H1 (cell line): ENCODE measurements around the gene SEPTIN5. TPM values are rescaled to one million over a fixed set of nuclear protein-coding genes. Genes with fewer than 3 reads are reported as not detected.

ENCODE experiments used
- CTCF ChIA-PET: fragments of 300-600 bp; sonication (Branson Sonifier 250); formaldehyde crosslinking; loops from one replicate; lab custom pipeline; 2021; ENCODE audit not compliant: partially characterized antibody; lab: Charles Lee
- POLR2A ChIA-PET: fragments of 300-600 bp; sonication (Branson Sonifier 250); formaldehyde crosslinking; loops from one replicate; lab custom pipeline; 2021; ENCODE audit warnings: inconsistent platforms; ENCODE audit not compliant: partially characterized antibody; lab: Charles Lee
- DNase-seq, 2 experiments: peaks; one replicate each; pipeline versions ENCODE4 v3.0.0 to v3.0.0-alpha.2; 2010 to 2022; ENCODE audit warnings: low spot score in 2 of 2, low read depth in 1 of 2, mixed read lengths in 1 of 2
- FAIRE-seq: peaks from 2 replicates; lab custom pipeline; 2011; peaks lifted over from hg19 to GRCh38; lab: Jason Lieb, UNC
- H2AFZ ChIP-seq: 2 replicates; pipeline ENCODE4 v1.8.1; 2012; ENCODE audit warnings: low read length, inconsistent platforms
- H2AK5ac ChIP-seq: 2 replicates; pipeline ENCODE4 v1.6.1; 2013; ENCODE audit warnings: low read depth, low read length
- H2BK120ac ChIP-seq: replicated peaks from 2 replicates; pipeline ENCODE3; 2013; ENCODE audit warnings: low read depth, low read length, inconsistent platforms
- H2BK12ac ChIP-seq: 2 replicates; pipeline ENCODE4 v1.6.1; 2013; ENCODE audit warnings: low read depth, low read length
- H2BK15ac ChIP-seq: 2 replicates; pipeline ENCODE4 v1.6.1; 2013; ENCODE audit warnings: low read length
- H2BK20ac ChIP-seq: 2 replicates; pipeline ENCODE4 v1.6.1; 2013; ENCODE audit warnings: low read length
- H2BK5ac ChIP-seq: 2 replicates; pipeline ENCODE4 v1.6.1; 2013; ENCODE audit warnings: low read depth, low read length
- H3K14ac ChIP-seq: 2 replicates; pipeline ENCODE4 v1.6.1; 2013; ENCODE audit warnings: inconsistent platforms; ENCODE audit not compliant: insufficient read length
- H3K18ac ChIP-seq: 2 replicates; pipeline ENCODE4 v1.6.1; 2013; ENCODE audit warnings: low read length; ENCODE audit errors: extremely low read depth
- H3K23ac ChIP-seq: 2 replicates; pipeline ENCODE4 v1.6.1; 2013; ENCODE audit warnings: inconsistent platforms; ENCODE audit not compliant: insufficient read length
- H3K23me2 ChIP-seq: 2 replicates; pipeline ENCODE4 v1.6.1; 2013; ENCODE audit warnings: low read depth, low read length
- H3K27ac ChIP-seq: 2 replicates; pipeline ENCODE4 v1.6.1; 2011; ENCODE audit warnings: low read depth, low read length, inconsistent platforms
- H3K27me3 ChIP-seq, 4 experiments: replicated peaks in 1 of 4; 1 replicate in 1 of 4; 2 replicates in 3 of 4; pipeline versions ENCODE4 v1.6.1 to v1.8.1; 2011 to 2013; ENCODE audit warnings: low read length in 3 of 4, mild to moderate bottlenecking in 3 of 4, inconsistent platforms in 2 of 4, mixed read lengths in 2 of 4, moderate library complexity in 1 of 4; ENCODE audit not compliant: control insufficient read depth in 3 of 4, insufficient read depth in 3 of 4; ENCODE audit errors: extremely low read depth in 1 of 4
- H3K36me3 ChIP-seq, 4 experiments: 2 replicates each; pipeline versions ENCODE4 v1.6.1 to v1.8.1; 2011 to 2013; ENCODE audit warnings: mild to moderate bottlenecking in 4 of 4, low read length in 3 of 4, moderate library complexity in 2 of 4, control low read depth in 1 of 4, inconsistent platforms in 1 of 4; ENCODE audit not compliant: insufficient read depth in 4 of 4, control insufficient read depth in 2 of 4
- H3K4ac ChIP-seq: replicated peaks from 2 replicates; pipeline ENCODE3; 2013; ENCODE audit warnings: low read length, low read depth, mixed read lengths, inconsistent platforms; ENCODE audit not compliant: insufficient read length
- H3K4me1 ChIP-seq, 4 experiments: replicated peaks in 1 of 4; 1 replicate in 1 of 4; 2 replicates in 3 of 4; pipeline versions ENCODE4 v1.6.1 to v1.8.1; 2011 to 2013; ENCODE audit warnings: low read length in 3 of 4, inconsistent platforms in 2 of 4, mixed read lengths in 1 of 4; ENCODE audit not compliant: insufficient read depth in 4 of 4, control insufficient read depth in 3 of 4
- H3K4me2 ChIP-seq, 2 experiments: 2 replicates each; pipeline versions ENCODE4 v1.6.1 to v1.8.1; 2011 to 2013; ENCODE audit warnings: low read depth in 2 of 2, low read length in 2 of 2, control low read depth in 1 of 2, inconsistent platforms in 1 of 2, mild to moderate bottlenecking in 1 of 2; ENCODE audit not compliant: insufficient read depth in 1 of 2
- H3K4me3 ChIP-seq, 4 experiments: fragments of 200-600, 300-600 bp in 1 of 4; sonication (generic), shearing (Covaris generic), sonication (Bioruptor Twin) in 1 of 4; 2 replicates each; pipeline versions ENCODE4 v1.5.1 to v1.8.1; 2011 to 2016; ENCODE audit warnings: low read length in 4 of 4, low read depth in 3 of 4, control low read depth in 2 of 4, inconsistent platforms in 2 of 4, mild to moderate bottlenecking in 2 of 4, mixed read lengths in 1 of 4, moderate library complexity in 1 of 4; ENCODE audit not compliant: insufficient read depth in 2 of 4; ENCODE audit errors: extremely low read depth in 1 of 4
- H3K56ac ChIP-seq: replicated peaks from 2 replicates; pipeline ENCODE3; 2013; ENCODE audit warnings: low read depth, mild to moderate bottlenecking, mixed read lengths, low read length, inconsistent platforms; ENCODE audit not compliant: insufficient read length
- H3K79me1 ChIP-seq: 2 replicates; pipeline ENCODE4 v1.6.1; 2013; ENCODE audit warnings: low read depth, low read length, control low read depth
- H3K79me2 ChIP-seq, 2 experiments: 2 replicates each; pipeline versions ENCODE4 v1.6.1 to v1.8.1; 2012 to 2013; ENCODE audit warnings: low read length in 2 of 2, mild to moderate bottlenecking in 2 of 2, inconsistent platforms in 1 of 2; ENCODE audit not compliant: insufficient read depth in 2 of 2, control insufficient read depth in 1 of 2
- H3K9ac ChIP-seq, 4 experiments: replicated peaks in 1 of 4; 1 replicate in 1 of 4; 2 replicates in 3 of 4; pipeline versions ENCODE4 v1.6.1 to v1.8.1; 2011 to 2013; ENCODE audit warnings: low read depth in 3 of 4, low read length in 3 of 4, control low read depth in 2 of 4, mild to moderate bottlenecking in 2 of 4, moderate library complexity in 2 of 4, inconsistent platforms in 1 of 4; ENCODE audit errors: extremely low read depth in 1 of 4
- H3K9me3 ChIP-seq, 2 experiments: 2 replicates each; pipeline versions ENCODE4 v1.6.1 to v1.8.1; 2012 to 2013; ENCODE audit warnings: mild to moderate bottlenecking in 2 of 2, moderate library complexity in 2 of 2, control low read depth in 1 of 2, inconsistent platforms in 1 of 2, low read depth in 1 of 2, low read length in 1 of 2, mixed read lengths in 1 of 2; ENCODE audit not compliant: insufficient read depth in 2 of 2
- H4K20me1 ChIP-seq, 2 experiments: replicated peaks in 1 of 2; 2 replicates each; pipeline versions ENCODE3 to v1.8.1; 2011 to 2013; ENCODE audit warnings: inconsistent platforms in 2 of 2, low read length in 2 of 2, mild to moderate bottlenecking in 1 of 2; ENCODE audit not compliant: insufficient read depth in 2 of 2, control insufficient read depth in 1 of 2
- H4K5ac ChIP-seq: 2 replicates; pipeline ENCODE4 v1.6.1; 2013; ENCODE audit warnings: low read length, low read depth, mixed read lengths, inconsistent platforms; ENCODE audit not compliant: insufficient read length
- H4K8ac ChIP-seq: 2 replicates; pipeline ENCODE4 v1.8.0; 2013; ENCODE audit warnings: mild to moderate bottlenecking, moderate library complexity, low read length, inconsistent platforms; ENCODE audit not compliant: insufficient read depth; ENCODE audit errors: extremely low read depth
- H4K91ac ChIP-seq: replicated peaks from 2 replicates; pipeline ENCODE3; 2013; ENCODE audit warnings: low read length, mixed read lengths, inconsistent platforms; ENCODE audit not compliant: insufficient read length
- E2F6 ChIP-seq: IDR thresholded peaks from 2 replicates; pipeline ENCODE4 v1.6.1; 2012; ENCODE audit warnings: inconsistent platforms
- EZH2 ChIP-seq: fragments of 200-600 bp; sonication (generic); IDR thresholded peaks from 2 replicates; pipeline ENCODE4 v1.7.1; 2012; ENCODE audit warnings: low read depth, mild to moderate bottlenecking, moderate library complexity, low read length, inconsistent platforms; ENCODE audit not compliant: severe bottlenecking
- JUN ChIP-seq: IDR thresholded peaks from 2 replicates; pipeline ENCODE4 v1.6.1; 2011; ENCODE audit warnings: low read depth, mild to moderate bottlenecking, improper control_type of control experiment, low read length
- JUND ChIP-seq: IDR thresholded peaks from 2 replicates; pipeline ENCODE4 v1.6.1; 2011; ENCODE audit warnings: mild to moderate bottlenecking, improper control_type of control experiment, low read length
- KDM4A ChIP-seq: IDR thresholded peaks from one replicate; pipeline ENCODE4 v1.7.1; 2012; ENCODE audit warnings: low read depth, mild to moderate bottlenecking, moderate library complexity, low read length, inconsistent platforms; ENCODE audit not compliant: severe bottlenecking
- POU5F1 ChIP-seq: IDR thresholded peaks from 2 replicates; pipeline ENCODE4 v1.6.1; 2011; ENCODE audit warnings: low read depth, mild to moderate bottlenecking, low read length, moderate library complexity
- RAD21 ChIP-seq, 2 experiments: IDR thresholded peaks in 1 of 2; conservative IDR thresholded peaks in 1 of 2; 2 replicates each; pipeline ENCODE4 v1.6.1; 2011; ENCODE audit warnings: low read depth in 2 of 2, low read length in 2 of 2, improper control_type of control experiment in 1 of 2, inconsistent platforms in 1 of 2, mild to moderate bottlenecking in 1 of 2, moderate library complexity in 1 of 2
- RFX5 ChIP-seq: IDR thresholded peaks from 2 replicates; pipeline ENCODE4 v1.6.1; 2011; ENCODE audit warnings: low read depth, low read length, improper control_type of control experiment, borderline replicate concordance
- SAP30 ChIP-seq: fragments of 300-600 bp; sonication (generic); IDR thresholded peaks from 2 replicates; pipeline ENCODE4 v1.7.1; 2012; ENCODE audit warnings: low read length, moderate library complexity, mild to moderate bottlenecking, inconsistent platforms; ENCODE audit not compliant: insufficient read depth, insufficient replicate concordance
- SIN3A ChIP-seq, 2 experiments: IDR thresholded peaks in 1 of 2; conservative IDR thresholded peaks in 1 of 2; 2 replicates each; pipeline ENCODE4 v1.6.1; 2011 to 2012; ENCODE audit warnings: low read length in 2 of 2, improper control_type of control experiment in 1 of 2, low read depth in 1 of 2, mild to moderate bottlenecking in 1 of 2
- SIX5 ChIP-seq: IDR thresholded peaks from 2 replicates; pipeline ENCODE4 v1.6.1; 2011; ENCODE audit warnings: mild to moderate bottlenecking, low read depth, low read length
- TAF7 ChIP-seq: optimal IDR thresholded peaks from 2 replicates; pipeline ENCODE3; 2011; ENCODE audit warnings: low read depth, mild to moderate bottlenecking, inconsistent platforms, low read length, moderate library complexity, borderline replicate concordance
- WGBS, 2 experiments: shearing (Covaris generic) in 1 of 2; methylation state at CpG; one replicate each; pipeline versions ENCODE4 v1.1.6 to v1.1.7; 2013 to 2015; ENCODE audit warnings: low lambda C conversion rate in 2 of 2, mixed read lengths in 2 of 2, inconsistent platforms in 1 of 2, low coverage in 1 of 2, missing lambda C conversion rate in 1 of 2; ENCODE audit not compliant: insufficient replicate concordance in 2 of 2, insufficient coverage in 1 of 2, insufficient read length in 1 of 2; ENCODE audit errors: extremely low coverage in 1 of 2, missing lambda C conversion rate in 1 of 2; 5-methylcytosine and 5-hydroxymethylcytosine counted together
- polyA plus RNA-seq, 7 experiments: library from polyadenylated mRNA; depleted of rRNA in 3 of 7; stranded (reverse) in 5 of 7; unstranded in 2 of 7; fragments of >200 nt in 5 of 7; fragments of 200-250 nt in 2 of 7; gene quantifications; 1 replicate in 5 of 7; 2 replicates in 1 of 7; 4 replicates in 1 of 7; pipeline versions ENCODE4 v1.2.1 to v1.2.3, GENCODE V29; 2011 to 2013; ENCODE audit warnings: missing spikeins in 2 of 7, mixed read lengths in 2 of 7
- total RNA-seq: library from RNA; stranded (reverse); fragmentation: NEBNext Ultra II Directional; extraction: Animal tissue kit (Norgen Biotek cat#: 25700); gene quantifications from 2 replicates; pipeline ENCODE4 v1.2.1, GENCODE V29; 2021

The SEPTIN5 gene
- total and polyA plus RNA-seq, 2 of the 8 experiments (the other 6 are each of a cell fraction or from before 2014, with no cell fraction given) = 6.0 to 8.6 TPM

GRCh38 chr22:19743081-19743480, 28.8 kb downstream of the SEPTIN5 start:
- DNase-seq (no peak), FAIRE-seq (no peak)
- Histone ChIP-seq H3K79me1 (no peaks in the 10 kb centered on the region), H3K14ac (no peak overlapping the region), H3K4ac (peak overlapping the region; percentile 53), H3K4me2 (no peak overlapping the region), H2BK5ac (no peak overlapping the region), H3K27me3 (no peaks in the 10 kb centered on the region; a peak in 1 of 7 replicates), H3K56ac (no peak overlapping the region), H2BK15ac (no peak overlapping the region), H2BK20ac (no peak overlapping the region), H3K18ac (no peak overlapping the region), H2AK5ac (no peak overlapping the region), H3K9me3 (no peaks in the 10 kb centered on the region), H4K8ac (no peak overlapping the region), H2BK120ac (no peak overlapping the region), H3K23ac (no peak overlapping the region), H3K23me2 (no peaks in the 10 kb centered on the region; the same call in 1 of the 2 replicates), H3K9ac (no peak overlapping the region), H3K4me3 (no peak overlapping the region), H2BK12ac (0 out of 2 replicates have a peak overlapping the region, but pooled peaks have one; percentile 17), H3K36me3 (no peaks in the 10 kb centered on the region), H3K27ac (no peak overlapping the region), H3K79me2 (no peaks in the 10 kb centered on the region), H4K91ac (no peak overlapping the region), H3K4me1 (peaks cover 0 to 15% (median 2%) of the 10 kb centered on the region in 4 experiments; a peak in 3 of 7 replicates), H4K20me1 (peaks cover 0 to 1% of the 10 kb centered on the region in 2 experiments), H4K5ac (no peak overlapping the region), H2AFZ (no peak overlapping the region)
- ChIA-PET CTCF (interaction anchor here (1.3 to 5.0 kb wide), 6 partner anchors 8 to 205 kb away, joined by 3 to 43 read pairs (median 10); no protein-coding TSS in a partner anchor), POLR2A (no interaction called here)
- 89% methylated on average over 6 of the region's 6 CpGs; no CpG with 5 or more reads in 1 of the 2 experiments for WGBS, 2 experiments
- TF ChIP-seq TAF7 (no peak), E2F6 (no peak), RFX5 (no peak), JUND (no peak), RAD21 (IDR thresholded peaks at IDR 0.05 in 1 of 2, conservative IDR thresholded peaks at IDR 0.05 in 1 of 2; ENCODE audit: low read depth in 2 of 2, low read length in 2 of 2) (no peak), KDM4A (no peak), JUN (no peak), EZH2 (no peak), SAP30 (no peak), SIN3A (conservative IDR thresholded peaks at IDR 0.05 in 1 of 2, IDR thresholded peaks at IDR 0.05 in 1 of 2; ENCODE audit: low read depth in 1 of 2, low read length in 2 of 2) (no peak), SIX5 (no peak), POU5F1 (no peak)
